ENCODE results near the gene TMEM94. TPM values are rescaled to one million over a fixed set of nuclear protein-coding genes. Genes with fewer than 3 reads are reported as not detected.
A peak's percentile ranks its signal among the peaks of the same experiment; 100 is the strongest.
"Not testable (repeated sequence)": the region's sequence is repeated elsewhere in the genome, so short reads cannot be mapped to it uniquely, and the experiment has no call there.

The TMEM94 gene
- total and polyA plus RNA-seq, 8 donors = 16.6 to 466 (median 56.5) TPM

- Histone ChIP-seq H3K36me3 (no peaks in the 10 kb centered on the region), H3K27ac (no peak overlapping the region), H3K4me3 (no peak overlapping the region), H3K27me3 (no peaks in the 10 kb centered on the region), H3K9me3 (no peaks in the 10 kb centered on the region), H3K4me1 (peaks cover 0 to 15% (median 3%) of the 10 kb centered on the region in 4 donors)
- TF ChIP-seq POLR2A (IDR thresholded peaks at IDR 0.05) (no peak), POLR2AphosphoS5 (IDR thresholded peaks at IDR 0.05) (no peak), EP300 (IDR thresholded peaks at IDR 0.05) (no peak)
- TF ChIP-seq, protein P1, sequence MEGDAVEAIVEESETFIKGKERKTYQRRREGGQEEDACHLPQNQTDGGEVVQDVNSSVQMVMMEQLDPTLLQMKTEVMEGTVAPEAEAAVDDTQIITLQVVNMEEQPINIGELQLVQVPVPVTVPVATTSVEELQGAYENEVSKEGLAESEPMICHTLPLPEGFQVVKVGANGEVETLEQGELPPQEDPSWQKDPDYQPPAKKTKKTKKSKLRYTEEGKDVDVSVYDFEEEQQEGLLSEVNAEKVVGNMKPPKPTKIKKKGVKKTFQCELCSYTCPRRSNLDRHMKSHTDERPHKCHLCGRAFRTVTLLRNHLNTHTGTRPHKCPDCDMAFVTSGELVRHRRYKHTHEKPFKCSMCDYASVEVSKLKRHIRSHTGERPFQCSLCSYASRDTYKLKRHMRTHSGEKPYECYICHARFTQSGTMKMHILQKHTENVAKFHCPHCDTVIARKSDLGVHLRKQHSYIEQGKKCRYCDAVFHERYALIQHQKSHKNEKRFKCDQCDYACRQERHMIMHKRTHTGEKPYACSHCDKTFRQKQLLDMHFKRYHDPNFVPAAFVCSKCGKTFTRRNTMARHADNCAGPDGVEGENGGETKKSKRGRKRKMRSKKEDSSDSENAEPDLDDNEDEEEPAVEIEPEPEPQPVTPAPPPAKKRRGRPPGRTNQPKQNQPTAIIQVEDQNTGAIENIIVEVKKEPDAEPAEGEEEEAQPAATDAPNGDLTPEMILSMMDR (IDR thresholded peaks at IDR 0.05) = no peak
- DNase-seq = no peak
- 61 to 85% (median 68%) methylated on average over 2 of the region's 2 CpGs for WGBS, 5 donors
- intact Hi-C loops (cut with DNase I; ENCODE audit: low total_unique reads) = loop anchor here (10.0 kb wide), 1 partner anchor 66 kb away; no protein-coding TSS in a partner anchor
Observed at GRCh38 chr17:75439287-75439686, 17.1 kb upstream of the TMEM94 start.

DNA sequence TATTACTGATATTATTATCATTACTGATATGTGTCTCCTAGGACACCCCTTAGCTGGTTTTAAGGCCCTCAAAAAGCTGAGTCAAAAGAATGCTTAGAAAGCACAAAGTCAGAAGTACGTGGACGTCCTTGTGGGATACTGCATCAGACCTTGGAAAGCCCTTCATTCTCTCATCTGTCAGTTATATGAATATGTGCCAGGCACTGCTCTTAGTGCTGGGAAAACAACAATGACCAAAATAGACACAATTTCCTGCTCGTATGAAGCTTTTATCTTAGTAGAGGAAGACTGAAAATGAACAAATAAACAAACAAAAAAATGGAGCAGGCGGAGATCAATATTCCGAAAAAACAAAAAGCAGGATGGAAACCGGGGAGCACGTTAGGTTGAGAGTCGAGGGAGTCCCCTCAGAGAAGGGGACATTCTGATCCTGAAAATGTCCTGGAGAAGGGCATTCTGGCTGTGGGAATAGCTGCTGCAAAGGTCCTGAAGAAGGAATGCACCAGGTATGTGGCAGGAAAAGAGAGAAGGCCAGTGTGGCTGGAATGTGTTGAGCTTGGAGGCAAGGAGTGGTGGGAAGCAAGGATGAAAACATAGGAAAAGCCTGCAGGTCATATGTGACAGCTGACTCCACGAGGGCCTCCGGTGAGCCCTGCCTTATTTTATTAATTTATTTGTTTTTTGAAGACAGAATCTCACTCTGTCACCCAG is 15.5 kb upstream of the TMEM94 start:
- Histone ChIP-seq H3K27ac (peak overlapping the region in 4 of 5 donors; percentile 26 to 80 (median 70)), H3K27me3 (no peaks in the 10 kb centered on the region), H3K9me3 (no peaks in the 10 kb centered on the region), H3K4me1 (peaks cover 0 to 8% (median 2%) of the 10 kb centered on the region in 4 donors), H3K4me3 (no peak overlapping the region), H3K36me3 (no peaks in the 10 kb centered on the region)
- no peak for DNase-seq
- 53 to 64% (median 56%) methylated on average over 10 of the region's 10 CpGs for WGBS, 5 donors
- intact Hi-C loops (cut with DNase I; ENCODE audit: low total_unique reads) = no loop called here
- TF ChIP-seq POLR2AphosphoS5 (IDR thresholded peaks at IDR 0.05) (peak in 1 of 3 donors; percentile 20), POLR2A (IDR thresholded peaks at IDR 0.05) (no peak)

DNA sequence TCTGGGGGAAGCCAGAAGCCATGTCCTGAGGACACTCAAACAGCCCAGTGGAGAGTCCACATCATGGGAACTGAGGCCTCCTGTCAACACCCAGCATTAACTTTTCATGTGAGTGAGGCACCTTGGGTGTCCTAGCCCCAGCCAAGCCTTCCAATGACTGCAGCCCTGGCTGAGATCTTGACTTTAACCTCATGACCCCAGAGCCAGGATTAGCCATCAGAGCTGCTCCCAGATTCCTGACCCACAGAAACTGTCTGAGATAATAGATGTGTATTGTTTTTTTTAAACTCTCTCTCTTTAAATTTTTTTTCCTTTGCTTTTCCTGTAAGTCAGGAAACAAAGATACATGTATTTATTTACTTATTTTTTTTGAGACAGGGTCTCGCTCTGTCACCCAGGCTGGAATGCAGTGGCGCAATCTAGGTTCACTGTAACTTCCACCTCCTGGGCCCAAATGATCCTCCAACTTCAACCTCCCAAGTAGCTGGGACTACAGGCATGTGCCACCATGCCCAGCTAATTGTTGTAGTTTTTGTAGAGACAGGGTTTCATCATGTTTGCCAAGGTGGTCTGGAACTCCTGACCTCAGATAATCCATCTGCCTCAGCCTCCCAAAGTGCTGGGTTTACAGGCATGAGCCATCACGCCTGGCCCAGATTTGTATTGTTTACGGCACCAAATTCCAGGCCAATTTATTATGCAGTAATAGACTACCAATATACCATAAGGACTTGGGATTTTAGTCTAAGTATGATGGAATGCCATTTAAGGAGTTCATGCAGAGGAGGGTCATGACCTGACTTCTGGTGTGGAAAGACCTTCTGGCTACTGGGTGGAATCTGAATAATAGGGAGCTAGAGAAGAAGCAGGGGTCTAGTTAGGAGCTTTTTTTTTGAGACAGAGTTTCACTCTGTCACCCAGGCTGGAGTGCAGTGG is 14.0 kb upstream of the TMEM94 start:
- TF ChIP-seq POLR2AphosphoS5 (IDR thresholded peaks at IDR 0.05) (no peak), EP300 (IDR thresholded peaks at IDR 0.05) (no peak), POLR2A (IDR thresholded peaks at IDR 0.05) (no peak)
- TF ChIP-seq, protein P1 (IDR thresholded peaks at IDR 0.05) = no peak
- Histone ChIP-seq H3K27me3 (no peaks in the 10 kb centered on the region), H3K27ac (peak overlapping the region; percentile 36 to 80 (median 68)), H3K9me3 (no peaks in the 10 kb centered on the region), H3K4me3 (no peak overlapping the region), H3K4me1 (peaks cover 0 to 8% (median 0%) of the 10 kb centered on the region in 4 donors), H3K36me3 (no peaks in the 10 kb centered on the region)
- intact Hi-C loops (cut with DNase I; ENCODE audit: low total_unique reads) = no loop called here
- no peak for DNase-seq
- 56 to 76% (median 69%) methylated on average over 4 of the region's 4 CpGs for WGBS, 5 donors

GRCh38 chr17:75445296-75445695 is 11.1 kb upstream of the TMEM94 start:
- Histone ChIP-seq H3K27ac (peak overlapping the region in 2 of 5 donors; percentile 5 to 68), H3K36me3 (no peaks in the 10 kb centered on the region), H3K4me1 (peaks cover 0 to 8% (median 0%) of the 10 kb centered on the region in 4 donors), H3K9me3 (no peaks in the 10 kb centered on the region), H3K27me3 (no peaks in the 10 kb centered on the region), H3K4me3 (no peak overlapping the region)
- intact Hi-C loops (cut with DNase I; ENCODE audit: low total_unique reads) = no loop called here
- TF ChIP-seq EP300 (IDR thresholded peaks at IDR 0.05) (no peak), POLR2AphosphoS5 (IDR thresholded peaks at IDR 0.05) (no peak), POLR2A (IDR thresholded peaks at IDR 0.05) (no peak)
- TF ChIP-seq, protein P1 (IDR thresholded peaks at IDR 0.05) = no peak
- DNase-seq = no peak
- WGBS, 5 donors = 79 to 86% (median 83%) methylated on average over 3 of the region's 3 CpGs

GRCh38 chr17:75445896-75446295 is 10.5 kb upstream of the TMEM94 start:
- DNase-seq; H3K36me3 ChIP-seq; H3K4me1 ChIP-seq; intact Hi-C loops (cut with DNase I; ENCODE audit: low total_unique reads); H3K27me3 ChIP-seq; H3K4me3 ChIP-seq; H3K9me3 ChIP-seq: not testable (repeated sequence)
- peak overlapping the region in 1 of 5 donors; percentile 68 for H3K27ac ChIP-seq
- 90 to 93% (median 91%) methylated on average over 6 of the region's 6 CpGs for WGBS, 5 donors
